SK-N-SH (cell line): Measurements from ENCODE around the gene ENDOV.

Experiments used
- CHD2 ChIP-seq: fragments of 150-350 bp; IDR thresholded peaks from 2 replicates; pipeline ENCODE4 v1.6.1; 2018; ENCODE audit warnings: low read length; ENCODE audit not compliant: partially characterized antibody
- EZH2phosphoT487 ChIP-seq: fragments of 200-600 bp; sonication (generic); IDR thresholded peaks from 2 replicates; pipeline ENCODE4 v1.6.1; 2017; ENCODE audit warnings: low read depth, mixed run types, mild to moderate bottlenecking, antibody characterized with exemption, moderate library complexity, borderline replicate concordance
- FOXM1 ChIP-seq: IDR thresholded peaks from 2 replicates; pipeline ENCODE4 v1.4.0; 2012; ENCODE audit warnings: low read depth, mild to moderate bottlenecking
- GABPA ChIP-seq: IDR thresholded peaks from 2 replicates; pipeline ENCODE4 v1.4.0; 2012; ENCODE audit warnings: low read depth, mild to moderate bottlenecking
- POLR2AphosphoS5 ChIP-seq: IDR thresholded peaks from 2 replicates; pipeline ENCODE4 v1.6.1; 2012; ENCODE audit warnings: low read depth, low read length
- RCOR1 ChIP-seq: fragments of 150-350 bp; IDR thresholded peaks from 2 replicates; pipeline ENCODE4 v1.6.1; 2017; ENCODE audit warnings: antibody characterized with exemption, low read length
- RFX5 ChIP-seq: IDR thresholded peaks from 2 replicates; pipeline ENCODE4 v1.6.1; 2012; ENCODE audit warnings: mild to moderate bottlenecking, improper control_type of control experiment, low read length
- RXRA ChIP-seq: IDR thresholded peaks from 2 replicates; pipeline ENCODE4 v1.4.0; 2012; ENCODE audit warnings: low read depth, mild to moderate bottlenecking, borderline replicate concordance
- SIN3A ChIP-seq: IDR thresholded peaks from 2 replicates; pipeline ENCODE4 v1.6.1; 2012; ENCODE audit warnings: low read depth, mild to moderate bottlenecking, low read length, moderate library complexity, borderline replicate concordance
- ZBTB33 ChIP-seq: IDR thresholded peaks from 2 replicates; pipeline ENCODE4 v1.4.0; 2012; ENCODE audit warnings: low read depth, borderline replicate concordance
- TF ChIP-seq, protein P1 (sequence below): IDR thresholded peaks from 2 replicates; pipeline ENCODE4 v1.4.0; 2012; ENCODE audit warnings: low read depth, borderline replicate concordance
- TF ChIP-seq, protein P2 (sequence below): fragments of 200-600 bp; sonication (generic); IDR thresholded peaks from 2 replicates; pipeline ENCODE4 v1.6.1; 2017; ENCODE audit warnings: antibody characterized with exemption, mild to moderate bottlenecking, moderate library complexity
- TF ChIP-seq, protein P3 (sequence below): IDR thresholded peaks from 2 replicates; pipeline ENCODE4; 2012
- TF ChIP-seq, protein P4 (sequence below): IDR thresholded peaks from 2 replicates; pipeline ENCODE4 v1.4.0; 2012; ENCODE audit warnings: low read depth

DNA sequence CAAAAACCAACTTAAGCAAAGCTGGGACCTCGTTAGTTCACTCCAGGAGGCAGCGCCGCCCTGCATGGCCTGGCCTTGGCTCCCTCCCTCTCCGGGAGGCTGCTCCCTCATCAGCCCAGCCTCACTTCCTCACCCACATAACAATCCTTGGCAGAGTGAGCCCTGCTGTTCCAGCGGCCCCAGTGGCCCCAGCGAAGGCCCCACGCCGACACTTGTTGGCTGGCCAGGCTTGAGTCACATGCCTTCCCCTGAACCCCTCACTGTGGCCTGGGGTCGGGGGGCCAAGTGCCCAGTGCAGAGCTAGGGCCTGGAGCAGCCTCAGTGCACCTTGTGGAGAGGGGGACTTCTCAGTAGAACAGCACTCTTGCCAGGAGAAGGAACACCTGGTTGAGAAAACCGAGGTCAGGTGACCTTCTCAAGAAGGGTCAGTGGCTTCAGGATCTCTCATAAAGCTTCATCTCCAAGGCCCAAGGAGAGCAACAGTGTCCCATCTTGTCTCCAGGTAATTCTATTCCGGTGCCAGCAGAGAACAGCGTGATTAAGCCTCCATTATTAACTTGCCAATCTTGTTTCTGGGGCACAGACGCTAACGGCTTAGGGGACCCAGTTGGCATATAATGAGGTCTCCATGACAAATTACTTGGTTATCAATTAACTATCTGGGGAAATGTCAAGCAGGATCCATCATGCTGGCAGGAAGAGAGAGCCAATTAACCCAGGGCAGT lies 26.8 kb downstream of the ENDOV start:
- TF ChIP-seq, protein P1, sequence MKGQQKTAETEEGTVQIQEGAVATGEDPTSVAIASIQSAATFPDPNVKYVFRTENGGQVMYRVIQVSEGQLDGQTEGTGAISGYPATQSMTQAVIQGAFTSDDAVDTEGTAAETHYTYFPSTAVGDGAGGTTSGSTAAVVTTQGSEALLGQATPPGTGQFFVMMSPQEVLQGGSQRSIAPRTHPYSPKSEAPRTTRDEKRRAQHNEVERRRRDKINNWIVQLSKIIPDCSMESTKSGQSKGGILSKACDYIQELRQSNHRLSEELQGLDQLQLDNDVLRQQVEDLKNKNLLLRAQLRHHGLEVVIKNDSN, result no peak
- TF ChIP-seq, protein P2, sequence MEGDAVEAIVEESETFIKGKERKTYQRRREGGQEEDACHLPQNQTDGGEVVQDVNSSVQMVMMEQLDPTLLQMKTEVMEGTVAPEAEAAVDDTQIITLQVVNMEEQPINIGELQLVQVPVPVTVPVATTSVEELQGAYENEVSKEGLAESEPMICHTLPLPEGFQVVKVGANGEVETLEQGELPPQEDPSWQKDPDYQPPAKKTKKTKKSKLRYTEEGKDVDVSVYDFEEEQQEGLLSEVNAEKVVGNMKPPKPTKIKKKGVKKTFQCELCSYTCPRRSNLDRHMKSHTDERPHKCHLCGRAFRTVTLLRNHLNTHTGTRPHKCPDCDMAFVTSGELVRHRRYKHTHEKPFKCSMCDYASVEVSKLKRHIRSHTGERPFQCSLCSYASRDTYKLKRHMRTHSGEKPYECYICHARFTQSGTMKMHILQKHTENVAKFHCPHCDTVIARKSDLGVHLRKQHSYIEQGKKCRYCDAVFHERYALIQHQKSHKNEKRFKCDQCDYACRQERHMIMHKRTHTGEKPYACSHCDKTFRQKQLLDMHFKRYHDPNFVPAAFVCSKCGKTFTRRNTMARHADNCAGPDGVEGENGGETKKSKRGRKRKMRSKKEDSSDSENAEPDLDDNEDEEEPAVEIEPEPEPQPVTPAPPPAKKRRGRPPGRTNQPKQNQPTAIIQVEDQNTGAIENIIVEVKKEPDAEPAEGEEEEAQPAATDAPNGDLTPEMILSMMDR, result no peak
- no peak for TF ChIP-seq FOXM1
- TF ChIP-seq RCOR1, result no peak
- no peak for TF ChIP-seq RFX5
- TF ChIP-seq EZH2phosphoT487, result no peak
- no peak for TF ChIP-seq ZBTB33
- no peak for TF ChIP-seq RXRA
- no peak for TF ChIP-seq POLR2AphosphoS5
- TF ChIP-seq GABPA, result no peak
- TF ChIP-seq CHD2, result no peak
- no peak for TF ChIP-seq SIN3A
- TF ChIP-seq, protein P3, sequence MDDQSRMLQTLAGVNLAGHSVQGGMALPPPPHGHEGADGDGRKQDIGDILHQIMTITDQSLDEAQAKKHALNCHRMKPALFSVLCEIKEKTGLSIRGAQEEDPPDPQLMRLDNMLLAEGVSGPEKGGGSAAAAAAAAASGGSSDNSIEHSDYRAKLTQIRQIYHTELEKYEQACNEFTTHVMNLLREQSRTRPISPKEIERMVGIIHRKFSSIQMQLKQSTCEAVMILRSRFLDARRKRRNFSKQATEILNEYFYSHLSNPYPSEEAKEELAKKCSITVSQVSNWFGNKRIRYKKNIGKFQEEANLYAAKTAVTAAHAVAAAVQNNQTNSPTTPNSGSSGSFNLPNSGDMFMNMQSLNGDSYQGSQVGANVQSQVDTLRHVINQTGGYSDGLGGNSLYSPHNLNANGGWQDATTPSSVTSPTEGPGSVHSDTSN, result no peak
- TF ChIP-seq, protein P4, sequence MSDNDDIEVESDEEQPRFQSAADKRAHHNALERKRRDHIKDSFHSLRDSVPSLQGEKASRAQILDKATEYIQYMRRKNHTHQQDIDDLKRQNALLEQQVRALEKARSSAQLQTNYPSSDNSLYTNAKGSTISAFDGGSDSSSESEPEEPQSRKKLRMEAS, result no peak
